ENCODE measurements around the gene GJB4.

The GJB4 gene

GRCh38 chr1:34745666-34746065, 13.9 kb upstream of the GJB4 start:
- no peak for DNase-seq (ENCODE audit: low read depth)

GRCh38 chr1:34746101-34746500, 13.4 kb upstream of the GJB4 start:
- no peak for DNase-seq (ENCODE audit: low read depth)
- no peak overlapping the region for H3K4me3 ChIP-seq (ENCODE audit: low read depth, low read length)

More at GRCh38 chr1:34745666-34746065, 13.9 kb upstream of the GJB4 start:
- H3K4me3 ChIP-seq (ENCODE audit: low read depth, low read length) = no peak overlapping the region

- no peak overlapping the region for H3K4me3 ChIP-seq (ENCODE audit: low read depth, low read length)
- no peak for DNase-seq (ENCODE audit: low read depth)
Measured at GRCh38 chr1:34746785-34747637, 12.5 kb upstream of the GJB4 start.

- no peak overlapping the region for H3K4me3 ChIP-seq (ENCODE audit: low read depth, low read length)
- DNase-seq (ENCODE audit: low read depth) = no peak
Measured at GRCh38 chr1:34747638-34747941, 11.9 kb upstream of the GJB4 start.

DNA sequence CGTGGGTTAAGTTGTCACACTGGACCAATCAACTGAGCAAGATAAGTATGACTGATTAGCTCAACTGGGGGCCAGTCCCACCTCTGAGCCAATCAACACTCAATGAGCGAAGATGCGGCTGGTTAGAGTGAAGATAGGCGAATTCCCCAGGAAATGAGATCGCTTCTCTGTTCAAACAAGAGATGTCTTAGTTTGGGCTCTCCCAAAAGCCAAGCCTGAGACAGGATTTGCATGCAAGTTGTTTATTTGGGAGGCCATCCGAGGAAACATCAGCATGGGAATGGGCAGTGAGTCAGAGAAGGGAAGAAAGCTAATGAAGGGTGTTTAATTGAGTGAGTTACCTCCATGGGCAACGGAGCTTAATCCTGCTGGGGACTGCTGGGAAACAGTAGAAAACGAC, 9.5 kb upstream of the GJB4 start:
- no peak overlapping the region for H3K4me3 ChIP-seq (ENCODE audit: low read depth, low read length)
- no peak for DNase-seq (ENCODE audit: low read depth)

DNA sequence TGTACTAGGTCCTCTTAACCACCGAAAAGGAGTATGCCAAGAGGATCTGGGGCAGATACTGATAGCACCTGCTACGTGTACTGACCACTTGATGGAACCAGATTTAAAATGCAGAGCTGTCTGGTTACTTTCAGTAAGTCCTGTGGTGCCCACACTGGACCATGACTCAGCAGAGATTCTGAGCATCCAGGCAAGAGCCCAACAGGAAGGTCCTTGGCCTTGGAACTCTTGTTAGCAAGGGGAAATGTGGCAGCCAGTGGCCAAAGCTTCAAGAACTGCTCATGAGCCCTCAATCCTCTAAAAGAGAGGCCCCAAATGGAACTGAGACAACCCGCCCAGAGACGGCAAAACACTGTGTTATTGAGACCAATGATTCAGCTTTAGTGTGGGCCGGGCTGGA, 8.9 kb upstream of the GJB4 start:
- H3K4me3 ChIP-seq (ENCODE audit: low read depth, low read length) = no peak overlapping the region
- no peak for DNase-seq (ENCODE audit: low read depth)

DNA sequence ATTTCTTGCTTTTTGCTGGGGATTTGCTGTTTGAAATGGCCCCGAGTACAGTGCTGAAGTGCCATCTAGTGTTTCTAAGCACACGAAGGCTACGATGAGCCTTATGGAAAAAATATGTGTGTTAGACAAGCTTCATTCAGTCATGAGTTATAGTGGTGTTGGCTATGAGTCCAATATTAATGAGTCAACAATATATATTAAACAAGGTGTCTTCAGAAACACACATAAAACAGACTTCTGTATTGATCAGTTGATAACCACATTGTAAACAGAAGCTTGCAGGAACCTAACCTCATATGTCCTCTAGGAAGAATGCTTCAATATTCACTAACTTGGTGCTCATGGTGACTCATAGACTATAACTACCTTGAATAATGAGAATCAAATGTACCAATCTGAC, 6.4 kb upstream of the GJB4 start:
- DNase-seq (ENCODE audit: low read depth) = no peak
- H3K4me3 ChIP-seq (ENCODE audit: low read depth, low read length) = no peak overlapping the region

DNA sequence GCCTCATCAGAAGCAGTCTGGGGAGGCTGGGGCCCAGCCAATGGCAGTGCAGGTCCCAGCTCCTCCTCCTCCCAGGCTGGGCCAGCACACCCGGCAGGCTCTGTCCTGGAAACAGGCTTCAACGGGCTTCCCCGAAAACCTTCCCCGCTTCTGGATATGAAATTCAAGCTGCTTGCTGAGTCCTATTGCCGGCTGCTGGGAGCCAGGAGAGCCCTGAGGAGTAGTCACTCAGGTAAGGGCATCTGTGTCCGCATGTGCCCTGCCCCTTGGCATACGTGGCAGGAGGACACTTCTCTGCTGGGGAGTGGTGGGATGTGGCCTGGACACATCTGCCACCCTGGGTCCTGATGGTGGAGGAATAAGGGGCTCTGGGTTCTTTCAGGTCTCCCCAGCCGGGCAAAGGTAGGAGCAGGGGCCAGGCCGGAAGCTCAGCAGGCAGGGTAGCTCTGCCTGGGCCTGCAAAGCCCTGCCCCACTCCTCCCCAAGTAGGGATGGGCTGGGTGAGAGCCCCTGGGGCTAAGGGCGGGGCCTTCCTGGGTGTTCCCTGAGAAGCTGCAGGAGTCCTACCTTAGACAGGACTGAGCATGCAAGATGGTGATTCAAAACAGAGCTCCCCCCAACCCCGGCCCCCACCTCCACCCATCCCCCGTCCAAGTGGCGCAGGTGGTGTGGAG, 4.4 kb upstream of the GJB4 start, which contains the start of gene GJB5:
Gene GJB5, plus strand, starts transcription at position 84 of the 674 bp plus-strand sequence. CDS start 2,284 bp downstream, outside the sequence.
- no peak for DNase-seq (ENCODE audit: low read depth)
- no peak within 1 kb of the TSS for H3K4me3 ChIP-seq (ENCODE audit: low read depth, low read length)

- H3K4me3 ChIP-seq (ENCODE audit: low read depth, low read length) = no peak overlapping the region
- no peak for DNase-seq (ENCODE audit: low read depth)
Measured at GRCh38 chr1:34755961-34756360, 3.6 kb upstream of the GJB4 start.

DNA sequence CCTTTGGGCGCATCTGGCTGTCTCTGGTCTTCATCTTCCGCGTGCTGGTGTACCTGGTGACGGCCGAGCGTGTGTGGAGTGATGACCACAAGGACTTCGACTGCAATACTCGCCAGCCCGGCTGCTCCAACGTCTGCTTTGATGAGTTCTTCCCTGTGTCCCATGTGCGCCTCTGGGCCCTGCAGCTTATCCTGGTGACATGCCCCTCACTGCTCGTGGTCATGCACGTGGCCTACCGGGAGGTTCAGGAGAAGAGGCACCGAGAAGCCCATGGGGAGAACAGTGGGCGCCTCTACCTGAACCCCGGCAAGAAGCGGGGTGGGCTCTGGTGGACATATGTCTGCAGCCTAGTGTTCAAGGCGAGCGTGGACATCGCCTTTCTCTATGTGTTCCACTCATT, 2.2 kb upstream of the GJB4 start:
- no peak overlapping the region for H3K4me3 ChIP-seq (ENCODE audit: low read depth, low read length)
- DNase-seq (ENCODE audit: low read depth) = no peak

GRCh38 chr1:34758751-34759150, 789 bp upstream of the GJB4 start:
- no peak overlapping the region for H3K4me3 ChIP-seq (ENCODE audit: low read depth, low read length)
- DNase-seq (ENCODE audit: low read depth) = no peak

DNA sequence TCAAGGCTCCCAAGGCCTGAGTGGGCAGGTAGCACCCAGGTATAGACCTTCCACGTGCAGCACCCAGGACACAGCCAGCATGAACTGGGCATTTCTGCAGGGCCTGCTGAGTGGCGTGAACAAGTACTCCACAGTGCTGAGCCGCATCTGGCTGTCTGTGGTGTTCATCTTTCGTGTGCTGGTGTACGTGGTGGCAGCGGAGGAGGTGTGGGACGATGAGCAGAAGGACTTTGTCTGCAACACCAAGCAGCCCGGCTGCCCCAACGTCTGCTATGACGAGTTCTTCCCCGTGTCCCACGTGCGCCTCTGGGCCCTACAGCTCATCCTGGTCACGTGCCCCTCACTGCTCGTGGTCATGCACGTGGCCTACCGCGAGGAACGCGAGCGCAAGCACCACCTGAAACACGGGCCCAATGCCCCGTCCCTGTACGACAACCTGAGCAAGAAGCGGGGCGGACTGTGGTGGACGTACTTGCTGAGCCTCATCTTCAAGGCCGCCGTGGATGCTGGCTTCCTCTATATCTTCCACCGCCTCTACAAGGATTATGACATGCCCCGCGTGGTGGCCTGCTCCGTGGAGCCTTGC, 1.7 kb downstream of the GJB4 start:
- DNase-seq (ENCODE audit: low read depth) = no peak

GRCh38 chr1:34761776-34762307, 2.3 kb downstream of the GJB4 start:
- DNase-seq (ENCODE audit: low read depth) = no peak
- H3K4me3 ChIP-seq (ENCODE audit: low read depth, low read length) = no peak overlapping the region

More for the DNA sequence above, 1.7 kb downstream of the GJB4 start:
- no peak overlapping the region for H3K4me3 ChIP-seq (ENCODE audit: low read depth, low read length)

GRCh38 chr1:34762474-34763141, 3.1 kb downstream of the GJB4 start:
- H3K4me3 ChIP-seq (ENCODE audit: low read depth, low read length) = no peak overlapping the region
- no peak for DNase-seq (ENCODE audit: low read depth)

DNA sequence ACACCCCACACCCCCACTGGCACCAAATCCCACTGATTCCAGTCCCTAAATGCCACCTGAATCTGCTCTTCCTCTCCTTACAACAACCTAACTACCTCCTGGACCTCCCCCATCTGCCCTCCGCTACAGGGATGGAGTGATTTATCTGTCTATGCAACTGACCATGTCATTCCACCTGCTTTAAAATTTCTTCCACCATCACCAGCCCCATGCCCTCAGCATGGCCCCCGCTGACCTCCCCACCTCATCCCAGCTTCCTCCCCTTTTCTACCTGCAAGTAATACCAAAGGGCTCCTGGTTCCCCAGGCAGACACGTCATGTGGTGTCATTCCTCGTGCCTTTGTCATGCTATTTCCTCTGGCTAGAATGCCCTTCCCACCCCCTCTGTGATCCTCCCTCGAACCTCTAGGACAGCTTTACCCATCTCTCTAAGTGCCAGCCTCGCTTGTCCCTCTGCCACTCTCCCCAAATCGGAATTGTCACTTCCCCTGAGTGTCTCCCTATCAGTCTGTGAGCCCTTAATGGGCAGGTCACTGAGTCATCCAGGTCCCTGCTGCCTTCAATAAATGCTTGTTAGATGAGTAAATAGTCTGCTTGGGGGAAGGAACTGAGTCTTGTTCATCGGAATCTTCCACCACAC, 3.7 kb downstream of the GJB4 start:
- no peak overlapping the region for H3K4me3 ChIP-seq (ENCODE audit: low read depth, low read length)
- no peak for DNase-seq (ENCODE audit: low read depth)

DNA sequence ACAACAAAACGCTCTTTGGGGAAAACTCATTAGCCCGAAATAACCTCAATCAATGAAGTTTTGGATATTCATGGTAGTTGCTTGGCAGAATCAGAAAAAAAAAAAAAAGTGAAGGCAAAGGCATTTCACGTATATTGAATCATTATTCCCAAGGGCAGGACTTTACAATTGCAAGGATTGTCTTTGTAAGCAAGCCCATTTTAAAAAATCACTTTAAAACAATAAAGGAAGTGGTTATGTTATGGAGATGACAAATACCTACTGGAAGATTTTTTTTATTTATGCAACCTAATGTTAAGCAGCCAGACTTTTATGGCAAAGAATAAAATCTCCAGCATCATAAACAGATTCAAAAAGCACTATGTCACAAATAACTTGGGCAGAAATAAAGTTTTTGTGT, 9.3 kb downstream of the GJB4 start:
- no peak overlapping the region for H3K4me3 ChIP-seq (ENCODE audit: low read depth, low read length)
- DNase-seq (ENCODE audit: low read depth) = no peak

- no peak overlapping the region for H3K4me3 ChIP-seq (ENCODE audit: low read depth, low read length)
- DNase-seq (ENCODE audit: low read depth) = no peak
Measured at GRCh38 chr1:34770891-34771504, 11.5 kb downstream of the GJB4 start.

DNA sequence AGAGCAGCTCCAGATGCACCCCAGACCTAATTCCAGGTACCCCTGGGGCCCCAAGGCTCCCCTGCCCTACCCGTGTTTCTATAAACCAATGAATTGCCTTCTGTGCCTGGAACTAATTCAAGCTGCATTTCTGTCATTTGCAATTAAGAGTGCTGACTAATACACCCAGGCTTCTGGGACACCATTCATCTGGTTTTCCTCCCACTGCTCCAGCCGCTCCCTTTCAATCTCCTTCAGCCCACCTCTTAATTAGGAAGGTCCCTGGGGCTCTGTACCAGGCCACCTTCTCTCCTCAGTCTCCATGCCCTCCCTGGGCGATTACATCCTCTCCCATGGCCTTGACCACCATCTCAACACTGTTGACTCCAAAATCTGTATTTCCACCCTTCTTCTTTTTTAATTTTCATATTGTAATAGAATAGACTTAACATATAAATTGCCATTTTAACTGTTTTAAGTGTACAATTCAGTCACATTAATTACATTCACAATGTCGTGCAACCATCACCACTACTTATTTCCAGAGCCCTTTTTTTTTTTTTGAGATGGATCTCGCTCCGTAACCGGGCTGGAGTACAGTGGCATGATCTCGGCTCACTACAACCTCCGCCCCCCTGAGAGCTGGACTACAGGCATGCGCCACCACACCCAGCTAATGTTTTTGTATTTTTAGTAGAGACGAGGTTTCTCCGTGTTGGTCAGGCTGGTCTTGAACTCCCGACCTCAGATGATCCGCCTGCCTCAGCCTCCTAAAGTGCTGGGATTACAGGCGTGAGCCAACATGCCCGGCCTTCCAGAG, 12.2 kb downstream of the GJB4 start:
- no peak for DNase-seq (ENCODE audit: low read depth)
- no peak overlapping the region for H3K4me3 ChIP-seq (ENCODE audit: low read depth, low read length)

All from skeletal muscle cell (primary cell).